ENCODE results near the gene OSGIN1.

The OSGIN1 gene

DNA sequence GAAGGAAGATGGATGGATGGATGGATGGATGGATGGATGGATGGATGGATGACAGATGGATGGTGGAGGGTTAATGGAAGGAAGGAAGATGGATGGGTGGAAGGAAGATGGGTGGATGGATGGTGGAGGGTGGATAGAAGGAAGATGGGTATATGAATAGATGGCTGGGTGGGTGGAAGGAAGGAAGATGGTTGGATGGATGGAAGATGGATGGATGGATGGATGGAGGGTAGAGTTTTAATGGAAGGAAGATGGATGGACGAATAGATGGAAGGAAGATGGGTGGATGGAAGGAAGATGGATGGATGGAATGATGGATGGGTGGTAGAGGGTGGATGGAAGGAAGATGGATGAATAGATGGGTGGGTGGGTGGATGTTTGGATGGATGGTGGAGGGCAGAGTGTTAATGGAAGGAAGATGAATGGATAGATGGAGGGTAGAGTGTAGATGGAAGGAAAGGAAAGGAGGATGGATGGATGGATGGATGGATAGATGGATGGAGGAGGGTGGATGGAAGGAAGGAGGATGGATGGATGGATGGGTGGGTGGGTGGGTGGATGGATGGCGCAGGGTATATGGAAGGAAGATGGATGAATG lies 32.0 kb upstream of the OSGIN1 start:
- Histone ChIP-seq H3K27ac (ENCODE audit: extremely low read depth, low read depth, low read length) (no peak overlapping the region), H3K36me3 (ENCODE audit: control insufficient read depth in 2 of 2, insufficient read depth in 1 of 2, low read length in 2 of 2) (peaks cover 0 to 38% of the 10 kb centered on the region in 2 experiments; a peak in 2 of 3 replicates), H3K4me3 (ENCODE audit: low read depth, low read length) (no peak overlapping the region), H3K4me1 (ENCODE audit: control insufficient read depth, insufficient read depth, low read length) (no peaks in the 10 kb centered on the region), H3K9me3 (ENCODE audit: control insufficient read depth, insufficient read depth, low read depth, low read length) (no peaks in the 10 kb centered on the region)
- 0 out of 2 replicates have a peak, but pooled peaks have one; percentile 44 for TF ChIP-seq ZNF521 (tag by site-specific recombination; IDR thresholded peaks at IDR 0.05)
- TF ChIP-seq ZNF24 (tag by site-specific recombination; IDR thresholded peaks at IDR 0.05), result no peak
- TF ChIP-seq ZBTB17 (tag by site-specific recombination; IDR thresholded peaks at IDR 0.05), result peak; percentile 93
- no peak for TF ChIP-seq ZNF621 (tag by site-specific recombination; IDR thresholded peaks at IDR 0.05)
- TF ChIP-seq ZNF366 (tag by site-specific recombination; conservative IDR thresholded peaks at IDR 0.05), result peak; percentile 98
- ChIA-PET POLR2A (no interaction called here), CTCF (no interaction called here)

DNA sequence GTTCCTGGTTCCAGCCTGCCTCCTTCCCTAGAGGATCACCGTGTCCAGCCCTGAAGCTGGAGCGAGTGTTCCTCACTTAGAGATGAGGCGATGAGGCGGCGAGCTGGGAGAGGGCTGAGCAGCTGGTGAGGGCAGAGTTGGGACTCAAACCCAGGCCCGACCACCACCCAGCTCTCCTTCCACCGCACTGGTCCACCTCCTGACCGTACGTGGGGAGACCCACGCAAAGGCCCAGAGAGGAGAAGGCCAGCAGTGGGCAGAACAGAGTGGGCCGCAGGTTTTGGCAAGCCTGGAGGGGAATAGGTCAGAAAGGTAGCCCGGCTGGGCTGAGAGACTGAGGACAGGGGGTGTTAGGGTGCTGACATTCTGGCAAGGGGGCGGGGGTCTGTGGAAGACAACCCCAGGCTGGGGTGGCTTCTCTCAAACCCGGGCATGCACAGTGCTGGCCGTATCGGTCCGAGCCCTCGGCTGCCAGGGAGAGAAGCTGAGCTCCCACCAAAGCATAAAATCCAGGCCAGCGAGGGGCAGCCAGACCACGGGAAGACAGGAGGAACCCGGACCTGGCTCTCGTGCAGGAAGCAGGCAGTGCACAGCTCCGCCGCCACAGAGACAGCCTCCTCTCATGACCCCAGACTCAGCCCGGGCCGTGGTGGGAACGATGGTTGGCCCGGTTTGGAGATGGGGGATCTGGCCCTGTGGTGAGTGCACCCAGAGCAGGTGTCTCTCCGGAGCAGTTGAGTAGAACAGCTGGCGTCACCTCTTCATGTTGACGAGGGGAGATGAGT lies 29.3 kb upstream of the OSGIN1 start:
- no peak overlapping the region for H3K4me3 ChIP-seq (ENCODE audit: low read depth, low read length)

DNA sequence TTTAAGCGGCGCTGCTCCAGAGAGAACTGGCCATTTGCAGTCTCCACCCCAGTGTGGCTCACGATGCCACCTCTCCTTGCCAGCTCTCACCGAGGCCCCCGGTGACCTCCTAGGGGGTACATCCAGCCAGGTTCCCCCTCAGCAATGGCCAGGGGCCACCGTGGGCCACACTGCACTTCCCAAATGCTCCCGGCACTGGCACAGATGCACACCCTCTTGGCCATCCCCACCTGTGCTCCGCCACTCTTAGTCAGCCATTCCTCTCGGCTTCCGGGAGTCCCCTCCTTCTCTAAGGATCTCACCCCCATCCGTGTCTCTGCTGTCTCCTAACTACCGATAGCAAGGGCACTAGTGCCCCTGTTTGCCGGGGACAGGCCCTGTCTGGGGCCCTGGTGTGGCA lies 28.4 kb upstream of the OSGIN1 start:
- ChIA-PET CTCF (interaction anchor here (4.3 kb wide), 1 partner anchor 141 kb away, joined by 29 read pairs; no protein-coding TSS in a partner anchor), POLR2A (no interaction called here)
- no peaks in the 10 kb centered on the region for H3K9me3 ChIP-seq (ENCODE audit: control insufficient read depth, insufficient read depth, low read depth, low read length)
- no peaks in the 10 kb centered on the region for H3K4me1 ChIP-seq (ENCODE audit: control insufficient read depth, insufficient read depth, low read length)
- no peak overlapping the region for H3K4me3 ChIP-seq (ENCODE audit: low read depth, low read length)
- H3K27ac ChIP-seq (ENCODE audit: extremely low read depth, low read depth, low read length), result no peak overlapping the region
- peaks cover 0 to 6% of the 10 kb centered on the region in 2 experiments; a peak in 2 of 3 replicates for H3K36me3 ChIP-seq (ENCODE audit: control insufficient read depth in 2 of 2, insufficient read depth in 1 of 2, low read length in 2 of 2)
- TF ChIP-seq, protein P1, sequence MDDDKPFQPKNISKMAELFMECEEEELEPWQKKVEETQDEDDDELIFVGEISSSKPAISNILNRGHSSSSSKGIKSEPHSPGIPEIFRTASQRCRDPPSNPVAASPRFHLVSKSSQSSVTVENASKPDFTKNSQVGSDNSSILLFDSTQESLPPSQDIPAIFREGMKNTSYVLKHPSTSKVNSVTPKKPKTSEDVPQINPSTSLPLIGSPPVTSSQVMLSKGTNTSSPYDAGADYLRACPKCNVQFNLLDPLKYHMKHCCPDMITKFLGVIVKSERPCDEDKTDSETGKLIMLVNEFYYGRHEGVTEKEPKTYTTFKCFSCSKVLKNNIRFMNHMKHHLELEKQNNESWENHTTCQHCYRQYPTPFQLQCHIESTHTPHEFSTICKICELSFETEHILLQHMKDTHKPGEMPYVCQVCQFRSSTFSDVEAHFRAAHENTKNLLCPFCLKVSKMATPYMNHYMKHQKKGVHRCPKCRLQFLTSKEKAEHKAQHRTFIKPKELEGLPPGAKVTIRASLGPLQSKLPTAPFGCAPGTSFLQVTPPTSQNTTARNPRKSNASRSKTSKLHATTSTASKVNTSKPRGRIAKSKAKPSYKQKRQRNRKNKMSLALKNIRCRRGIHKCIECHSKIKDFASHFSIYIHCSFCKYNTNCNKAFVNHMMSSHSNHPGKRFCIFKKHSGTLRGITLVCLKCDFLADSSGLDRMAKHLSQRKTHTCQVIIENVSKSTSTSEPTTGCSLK (tag by site-specific recombination; IDR thresholded peaks at IDR 0.05), result no peak
- TF ChIP-seq, protein P2, sequence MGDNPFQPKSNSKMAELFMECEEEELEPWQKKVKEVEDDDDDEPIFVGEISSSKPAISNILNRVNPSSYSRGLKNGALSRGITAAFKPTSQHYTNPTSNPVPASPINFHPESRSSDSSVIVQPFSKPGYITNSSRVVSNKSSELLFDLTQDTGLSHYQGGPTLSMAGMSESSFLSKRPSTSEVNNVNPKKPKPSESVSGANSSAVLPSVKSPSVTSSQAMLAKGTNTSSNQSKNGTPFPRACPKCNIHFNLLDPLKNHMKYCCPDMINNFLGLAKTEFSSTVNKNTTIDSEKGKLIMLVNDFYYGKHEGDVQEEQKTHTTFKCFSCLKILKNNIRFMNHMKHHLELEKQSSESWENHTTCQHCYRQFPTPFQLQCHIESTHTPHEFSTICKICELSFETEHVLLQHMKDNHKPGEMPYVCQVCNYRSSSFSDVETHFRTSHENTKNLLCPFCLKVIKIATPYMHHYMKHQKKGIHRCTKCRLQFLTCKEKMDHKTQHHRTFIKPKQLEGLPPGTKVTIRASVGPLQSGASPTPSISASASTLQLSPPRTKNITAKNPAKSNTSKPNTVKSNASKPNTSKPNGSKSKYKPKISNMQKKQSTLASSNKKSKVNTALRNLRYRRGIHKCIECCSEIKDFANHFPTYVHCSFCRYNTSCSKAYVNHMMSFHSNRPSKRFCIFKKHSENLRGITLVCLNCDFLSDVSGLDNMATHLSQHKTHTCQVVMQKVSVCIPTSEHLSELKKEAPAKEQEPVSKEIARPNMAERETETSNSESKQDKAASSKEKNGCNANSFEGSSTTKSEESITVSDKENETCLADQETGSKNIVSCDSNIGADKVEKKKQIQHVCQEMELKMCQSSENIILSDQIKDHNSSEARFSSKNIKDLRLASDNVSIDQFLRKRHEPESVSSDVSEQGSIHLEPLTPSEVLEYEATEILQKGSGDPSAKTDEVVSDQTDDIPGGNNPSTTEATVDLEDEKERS (tag by site-specific recombination; IDR thresholded peaks at IDR 0.05), result no peak
- TF ChIP-seq, protein P3, sequence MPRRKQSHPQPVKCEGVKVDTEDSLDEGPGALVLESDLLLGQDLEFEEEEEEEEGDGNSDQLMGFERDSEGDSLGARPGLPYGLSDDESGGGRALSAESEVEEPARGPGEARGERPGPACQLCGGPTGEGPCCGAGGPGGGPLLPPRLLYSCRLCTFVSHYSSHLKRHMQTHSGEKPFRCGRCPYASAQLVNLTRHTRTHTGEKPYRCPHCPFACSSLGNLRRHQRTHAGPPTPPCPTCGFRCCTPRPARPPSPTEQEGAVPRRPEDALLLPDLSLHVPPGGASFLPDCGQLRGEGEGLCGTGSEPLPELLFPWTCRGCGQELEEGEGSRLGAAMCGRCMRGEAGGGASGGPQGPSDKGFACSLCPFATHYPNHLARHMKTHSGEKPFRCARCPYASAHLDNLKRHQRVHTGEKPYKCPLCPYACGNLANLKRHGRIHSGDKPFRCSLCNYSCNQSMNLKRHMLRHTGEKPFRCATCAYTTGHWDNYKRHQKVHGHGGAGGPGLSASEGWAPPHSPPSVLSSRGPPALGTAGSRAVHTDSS (tag by site-specific recombination; IDR thresholded peaks at IDR 0.05), result no peak
- TF ChIP-seq ZFP37 (tag by site-specific recombination; IDR thresholded peaks at IDR 0.05) (no peak), ZNF19 (tag by site-specific recombination; IDR thresholded peaks at IDR 0.05; ENCODE audit: low read depth) (no peak), ZBTB21 (tag by site-specific recombination; IDR thresholded peaks at IDR 0.05) (no peak), ZNF707 (tag by site-specific recombination; IDR thresholded peaks at IDR 0.05) (no peak), ZEB2 (tag by site-specific recombination; IDR thresholded peaks at IDR 0.05) (no peak), ZNF571 (tag by site-specific recombination; IDR thresholded peaks at IDR 0.05) (no peak)
- TF ChIP-seq, protein P4, sequence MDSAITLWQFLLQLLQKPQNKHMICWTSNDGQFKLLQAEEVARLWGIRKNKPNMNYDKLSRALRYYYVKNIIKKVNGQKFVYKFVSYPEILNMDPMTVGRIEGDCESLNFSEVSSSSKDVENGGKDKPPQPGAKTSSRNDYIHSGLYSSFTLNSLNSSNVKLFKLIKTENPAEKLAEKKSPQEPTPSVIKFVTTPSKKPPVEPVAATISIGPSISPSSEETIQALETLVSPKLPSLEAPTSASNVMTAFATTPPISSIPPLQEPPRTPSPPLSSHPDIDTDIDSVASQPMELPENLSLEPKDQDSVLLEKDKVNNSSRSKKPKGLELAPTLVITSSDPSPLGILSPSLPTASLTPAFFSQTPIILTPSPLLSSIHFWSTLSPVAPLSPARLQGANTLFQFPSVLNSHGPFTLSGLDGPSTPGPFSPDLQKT (IDR thresholded peaks at IDR 0.05; ENCODE audit: borderline replicate concordance, low read depth, low read length), result no peak

More for the DNA sequence above, 29.3 kb upstream of the OSGIN1 start:
- Histone ChIP-seq H3K36me3 (ENCODE audit: control insufficient read depth in 2 of 2, insufficient read depth in 1 of 2, low read length in 2 of 2) (peaks cover 0 to 15% of the 10 kb centered on the region in 2 experiments; a peak in 2 of 3 replicates), H3K9me3 (ENCODE audit: control insufficient read depth, insufficient read depth, low read depth, low read length) (no peaks in the 10 kb centered on the region), H3K27ac (ENCODE audit: extremely low read depth, low read depth, low read length) (no peak overlapping the region), H3K4me1 (ENCODE audit: control insufficient read depth, insufficient read depth, low read length) (no peaks in the 10 kb centered on the region)
- POLR2A ChIA-PET, result no interaction called here
- TF ChIP-seq ZNF350 (tag by site-specific recombination; IDR thresholded peaks at IDR 0.05), result no peak
- TF ChIP-seq ZNF24 (tag by site-specific recombination; IDR thresholded peaks at IDR 0.05), result no peak
- no peak for TF ChIP-seq ZNF391 (tag by site-specific recombination; IDR thresholded peaks at IDR 0.05; ENCODE audit: borderline replicate concordance, low read depth)
- no peak for TF ChIP-seq ZNF658 (tag by site-specific recombination; IDR thresholded peaks at IDR 0.05)
- no peak for TF ChIP-seq TRIM28 (IDR thresholded peaks at IDR 0.05; ENCODE audit: borderline replicate concordance, low read length)
- TF ChIP-seq, protein P5, sequence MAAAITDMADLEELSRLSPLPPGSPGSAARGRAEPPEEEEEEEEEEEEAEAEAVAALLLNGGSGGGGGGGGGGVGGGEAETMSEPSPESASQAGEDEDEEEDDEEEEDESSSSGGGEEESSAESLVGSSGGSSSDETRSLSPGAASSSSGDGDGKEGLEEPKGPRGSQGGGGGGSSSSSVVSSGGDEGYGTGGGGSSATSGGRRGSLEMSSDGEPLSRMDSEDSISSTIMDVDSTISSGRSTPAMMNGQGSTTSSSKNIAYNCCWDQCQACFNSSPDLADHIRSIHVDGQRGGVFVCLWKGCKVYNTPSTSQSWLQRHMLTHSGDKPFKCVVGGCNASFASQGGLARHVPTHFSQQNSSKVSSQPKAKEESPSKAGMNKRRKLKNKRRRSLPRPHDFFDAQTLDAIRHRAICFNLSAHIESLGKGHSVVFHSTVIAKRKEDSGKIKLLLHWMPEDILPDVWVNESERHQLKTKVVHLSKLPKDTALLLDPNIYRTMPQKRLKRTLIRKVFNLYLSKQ (tag by site-specific recombination; IDR thresholded peaks at IDR 0.05; ENCODE audit: borderline replicate concordance), result no peak
- TF ChIP-seq ZNF677 (tag by site-specific recombination; IDR thresholded peaks at IDR 0.05), result no peak
- TF ChIP-seq SP3 (tag by site-specific recombination; IDR thresholded peaks at IDR 0.05), result no peak
- TF ChIP-seq ZNF785 (tag by site-specific recombination; IDR thresholded peaks at IDR 0.05), result no peak
- CTCF ChIA-PET, result interaction anchor here (0.5 to 4.3 kb wide), 4 partner anchors 15 to 161 kb away, joined by 3 to 29 read pairs (median 3); no protein-coding TSS in a partner anchor
